Adrenal gland (tissue), 12 donors: Measurements from ENCODE around the gene DSG2. TPM values are rescaled to one million over a fixed set of nuclear protein-coding genes. Genes with fewer than 3 reads are reported as not detected.

ENCODE experiments used
- DNase-seq, 7 donors: peaks; one replicate each; pipeline ENCODE4 v3.0.0-alpha.2; 2019 to 2020
- H3K27ac ChIP-seq, 5 donors: fragments of 200-600 bp; sonication (generic) in 4 of 5; 1 replicate in 3 of 5; 2 replicates in 2 of 5; pipeline versions ENCODE4 v1.5.1 to v1.8.0; 2016 to 2020; ENCODE audit warnings: mild to moderate bottlenecking in 1 of 5
- H3K27me3 ChIP-seq: fragments of 200-600 bp; 2 replicates; pipeline ENCODE4 v1.8.0; 2021
- H3K36me3 ChIP-seq, 2 donors: fragments of 200-600 bp; replicated peaks in 1 of 2; 1 replicate in 1 of 2; 2 replicates in 1 of 2; pipeline versions ENCODE4 v1.5.1 to v1.8.0; 2018 to 2022
- H3K4me1 ChIP-seq, 2 donors: fragments of 200-600 bp; replicated peaks in 1 of 2; 1 replicate in 1 of 2; 2 replicates in 1 of 2; pipeline versions ENCODE4 v1.5.1 to v1.8.0; 2018 to 2021
- H3K4me3 ChIP-seq, 4 donors: fragments of 200-600 bp; sonication (generic) in 3 of 4; one replicate each; pipeline ENCODE4 v1.5.1; 2016 to 2018
- H3K9me3 ChIP-seq, 3 donors: fragments of 200-600 bp; sonication (generic) in 1 of 3; replicated peaks in 1 of 3; 1 replicate in 2 of 3; 2 replicates in 1 of 3; pipeline versions ENCODE4 v1.5.1 to v1.8.0; 2016 to 2021
- CTCF ChIP-seq, 6 experiments: fragments of 450-650 bp in 4 of 6; fragments of 200-600 bp in 2 of 6; sonication (generic) in 1 of 6; IDR thresholded peaks; 1 replicate in 5 of 6; 2 replicates in 1 of 6; pipeline versions ENCODE4 v1.5.1 to v1.8.0; 2016 to 2021; ENCODE audit warnings: antibody characterized with exemption in 6 of 6, mild to moderate bottlenecking in 2 of 6, moderate library complexity in 1 of 6
- POLR2A ChIP-seq, 2 donors: fragments of 450-650 bp; IDR thresholded peaks; one replicate each; pipeline ENCODE4 v1.6.1; 2017; ENCODE audit warnings: antibody characterized with exemption in 2 of 2, mild to moderate bottlenecking in 2 of 2, moderate library complexity in 1 of 2
- WGBS, 4 donors: extraction: QIAGEN DNeasy Blood & Tissue Kit in 2 of 4; methylation state at CpG; one replicate each; pipeline versions ENCODE4 v1.1.5 to v1.1.7; 2013 to 2017; 5-methylcytosine and 5-hydroxymethylcytosine counted together
- intact Hi-C, 2 donors: fragments of 100-400 bp; cut with DNase I; formaldehyde crosslinking; loops; one replicate each; pipeline versions ENCODE4 v1.14.1 to v1.15.0; 2022 to 2023
- polyA plus RNA-seq, 3 donors: library from polyadenylated mRNA; stranded (reverse); fragments of 200-250 nt in 2 of 3; fragments of 350-450 nt in 1 of 3; fragmentation: Illumina TruSeq in 1 of 3; extraction: RNeasy Lipid Tissue Mini Kit (QIAGEN cat#74804) in 1 of 3; gene quantifications; one replicate each; pipeline ENCODE4 v1.2.3, GENCODE V29; 2013 to 2014
- total RNA-seq, 9 donors: library from RNA; depleted of rRNA in 4 of 9; stranded (reverse); fragments of >200 nt in 4 of 9; fragments of 120-200 nt in 1 of 9; fragmentation: NEBNext Ultra II Directional in 1 of 9; extraction: Animal tissue kit (Norgen Biotek cat#: 25700) in 1 of 9; gene quantifications; one replicate each; pipeline versions ENCODE4 v1.1.0 to v1.2.4, GENCODE V29; 2013 to 2023
- donor health status: healthy with polysubstance abuse.
- donor health status: Bipolar disorder and iron deficiency.
- donor health status: DM: yes; HTN: yes; CAD: no.
- donor health status: DM: no; HTN: no; CAD: no.
- donor health status: DM: no; HTN: no; CAD: no.
- donor health status: DM: yes; HTN: yes; CAD: no.

DSG2 gene
- total and polyA plus RNA-seq, 12 donors, result 0.32 to 6.8 (median 2.1) TPM

GRCh38 chr18:31526374-31526773 is 28.4 kb downstream of the DSG2 start:
- Histone ChIP-seq H3K9me3 (no peaks in the 10 kb centered on the region), H3K27me3 (no peaks in the 10 kb centered on the region), H3K4me3 (no peak overlapping the region), H3K36me3 (no peaks in the 10 kb centered on the region), H3K27ac (no peak overlapping the region), H3K4me1 (no peaks in the 10 kb centered on the region)
- TF ChIP-seq POLR2A (IDR thresholded peaks at IDR 0.05) (no peak), CTCF (IDR thresholded peaks at IDR 0.05) (no peak)
- intact Hi-C loops, result no loop called here
- no peak for DNase-seq
- WGBS, 4 donors, result 79 to 91% (median 86%) methylated on average over 7 of the region's 7 CpGs

GRCh38 chr18:31533236-31533635 is 35.3 kb downstream of the DSG2 start:
- no peaks in the 10 kb centered on the region for H3K9me3 ChIP-seq
- H3K36me3 ChIP-seq, result no peaks in the 10 kb centered on the region
- DNase-seq, result no peak
- H3K4me1 ChIP-seq, result no peaks in the 10 kb centered on the region
- TF ChIP-seq CTCF (IDR thresholded peaks at IDR 0.05) (no peak), POLR2A (IDR thresholded peaks at IDR 0.05) (no peak)
- no peaks in the 10 kb centered on the region for H3K27me3 ChIP-seq
- H3K4me3 ChIP-seq, result no peak overlapping the region
- H3K27ac ChIP-seq, result no peak overlapping the region
- WGBS, 4 donors, result 63 to 71% (median 65%) methylated on average over 1 of the region's 1 CpG
- intact Hi-C loops, result no loop called here

GRCh38 chr18:31538837-31539236 is 40.9 kb downstream of the DSG2 start:
- 88 to 95% (median 93%) methylated on average over 3 of the region's 3 CpGs for WGBS, 4 donors
- Histone ChIP-seq H3K4me3 (no peak overlapping the region), H3K9me3 (no peaks in the 10 kb centered on the region), H3K36me3 (no peaks in the 10 kb centered on the region), H3K27ac (no peak overlapping the region), H3K27me3 (no peaks in the 10 kb centered on the region), H3K4me1 (no peaks in the 10 kb centered on the region)
- TF ChIP-seq CTCF (IDR thresholded peaks at IDR 0.05) (no peak), POLR2A (IDR thresholded peaks at IDR 0.05) (no peak)
- intact Hi-C loops, result no loop called here
- no peak for DNase-seq

- TF ChIP-seq POLR2A (IDR thresholded peaks at IDR 0.05) (no peak), CTCF (IDR thresholded peaks at IDR 0.05) (no peak)
- no peaks in the 10 kb centered on the region for H3K9me3 ChIP-seq
- no peak for DNase-seq
- no peak overlapping the region for H3K4me3 ChIP-seq
- H3K27me3 ChIP-seq, result no peaks in the 10 kb centered on the region
- H3K4me1 ChIP-seq, result no peaks in the 10 kb centered on the region
- intact Hi-C loops, result loop anchor here in 1 of 2 donors (10.0 kb wide), 1 partner anchor 408 kb away; no protein-coding TSS in a partner anchor
- H3K36me3 ChIP-seq, result no peaks in the 10 kb centered on the region
- H3K27ac ChIP-seq, result no peak overlapping the region
- WGBS, 4 donors, result 76 to 100% (median 83%) methylated on average over 2 of the region's 2 CpGs
These were observed 48.5 kb downstream of the DSG2 start for GRCh38 chr18:31546476-31546875.
